GM23338 (cell line): ENCODE data around the gene TUBB4A.

Source experiments
- CTCF ChIP-seq, 2 experiments: fragments of 200-600 bp in 1 of 2; sonication (generic) in 1 of 2; conservative IDR thresholded peaks; 2 replicates each; pipeline versions ENCODE4 v1.5.1 to v1.6.1; 2016 to 2017; ENCODE audit warnings: antibody characterized with exemption in 2 of 2, low read depth in 2 of 2, mild to moderate bottlenecking in 2 of 2, moderate library complexity in 1 of 2
- ETS1 ChIP-seq: IDR thresholded peaks from 2 replicates; pipeline ENCODE4 v1.6.1; 2016; ENCODE audit warnings: antibody characterized with exemption
- EZH2 ChIP-seq: fragments of 200-600 bp; sonication (generic); IDR thresholded peaks from one replicate; pipeline ENCODE4 v1.8.0; 2017; ENCODE audit warnings: antibody characterized with exemption, mild to moderate bottlenecking, low read depth; ENCODE audit not compliant: unreplicated experiment
- EZH2phosphoT487 ChIP-seq: fragments of 200-600 bp; sonication (generic); IDR thresholded peaks from one replicate; pipeline ENCODE4 v1.8.1; 2018; ENCODE audit warnings: antibody characterized with exemption; ENCODE audit not compliant: unreplicated experiment
- NANOG ChIP-seq: IDR thresholded peaks from 2 replicates; pipeline ENCODE4 v1.6.1; 2016; ENCODE audit warnings: antibody characterized with exemption, borderline replicate concordance
- POLR2AphosphoS5 ChIP-seq: IDR thresholded peaks from 2 replicates; pipeline ENCODE4 v1.6.1; 2016; ENCODE audit warnings: antibody characterized with exemption, low read depth
- REST ChIP-seq: IDR thresholded peaks from one replicate; pipeline ENCODE4 v1.6.1; 2018; ENCODE audit warnings: antibody characterized with exemption; ENCODE audit not compliant: unreplicated experiment
- STAT1 ChIP-seq: IDR thresholded peaks from one replicate; pipeline ENCODE4 v1.6.1; 2016; ENCODE audit warnings: antibody characterized with exemption; ENCODE audit not compliant: unreplicated experiment

DNA sequence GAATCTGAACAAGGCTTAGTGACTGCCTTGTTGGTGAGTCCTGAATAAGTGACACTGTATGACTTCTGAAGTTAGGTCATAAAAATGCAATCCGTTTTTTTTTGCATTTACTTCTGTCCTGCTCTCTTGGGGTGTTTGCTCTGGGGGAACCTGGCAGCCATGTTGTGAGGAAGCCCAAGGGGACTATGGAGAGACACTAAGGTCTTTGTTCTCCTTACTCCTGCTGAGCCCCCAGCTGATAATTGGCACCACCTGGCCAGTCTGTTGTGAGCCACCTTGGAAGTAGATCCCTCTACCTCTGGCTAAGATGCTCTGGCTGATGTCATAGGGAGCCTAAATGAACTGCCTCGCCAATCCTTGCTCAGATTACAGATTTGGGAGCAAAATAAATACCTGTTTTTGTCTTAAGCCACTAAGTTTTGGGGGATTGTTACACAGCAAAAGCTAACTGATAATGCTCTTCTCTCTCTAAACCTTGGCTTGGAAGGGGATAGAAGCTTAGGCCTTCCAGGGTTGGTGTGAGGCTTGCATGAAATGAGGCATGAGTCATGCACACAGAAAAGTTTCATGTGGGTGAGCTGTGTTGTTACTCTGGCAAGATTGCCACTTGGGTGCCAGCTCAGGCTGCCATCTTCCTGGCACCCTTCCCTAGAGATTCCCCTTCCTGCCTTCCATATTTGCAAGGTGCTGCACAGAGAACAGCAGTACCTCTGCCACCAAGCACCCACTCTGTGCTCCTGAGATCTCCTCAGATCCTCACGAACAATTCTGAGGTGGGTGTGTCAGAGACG is 10.1 kb downstream of the TUBB4A start:
- TF ChIP-seq CTCF (conservative IDR thresholded peaks at IDR 0.05; ENCODE audit: low read depth in 2 of 2), result no peak
- TF ChIP-seq EZH2, result no peak
- no peak for TF ChIP-seq EZH2phosphoT487
- no peak for TF ChIP-seq ETS1
- no peak for TF ChIP-seq REST
- no peak for TF ChIP-seq POLR2AphosphoS5
- TF ChIP-seq NANOG, result no peak
- no peak for TF ChIP-seq STAT1
